ENCODE results near the gene CORO2B.
"Not testable (repeated sequence)": the region's sequence is repeated elsewhere in the genome, so short reads cannot be mapped to it uniquely, and the experiment has no call there.

Gene CORO2B

GRCh38 chr15:68679161-68679560, 100.4 kb downstream of the CORO2B start:
- DNase-seq = no peak

- peak in 1 of 2 donors; percentile 14 for DNase-seq
Observed at GRCh38 chr15:68679961-68680371, 101.2 kb downstream of the CORO2B start.

- DNase-seq = not testable (repeated sequence)
Observed at GRCh38 chr15:68680756-68681155, 102.0 kb downstream of the CORO2B start.

GRCh38 chr15:68681836-68682235, 103.0 kb downstream of the CORO2B start:
- no peak for DNase-seq

- no peak for DNase-seq
Observed at GRCh38 chr15:68682330-68682729, 103.5 kb downstream of the CORO2B start.

- no peak for DNase-seq
Observed at GRCh38 chr15:68683026-68683425, 104.2 kb downstream of the CORO2B start.

GRCh38 chr15:68683551-68683950, 104.8 kb downstream of the CORO2B start:
- no peak for DNase-seq

- no peak for DNase-seq
Observed at GRCh38 chr15:68684476-68684875, 105.7 kb downstream of the CORO2B start.

- DNase-seq = no peak
Observed at GRCh38 chr15:68687136-68687735, 108.4 kb downstream of the CORO2B start.

GRCh38 chr15:68691705-68692104, 112.9 kb downstream of the CORO2B start:
- no peak for DNase-seq

GRCh38 chr15:68693071-68693470, 114.3 kb downstream of the CORO2B start:
- DNase-seq = no peak

- DNase-seq = no peak
Observed at GRCh38 chr15:68694111-68694510, 115.3 kb downstream of the CORO2B start.

- DNase-seq = no peak
Observed at GRCh38 chr15:68695061-68695595, 116.3 kb downstream of the CORO2B start.

GRCh38 chr15:68696414-68697363, 117.9 kb downstream of the CORO2B start:
- no peak for DNase-seq

- DNase-seq = no peak
Observed at GRCh38 chr15:68697711-68698690, 119.2 kb downstream of the CORO2B start.

- DNase-seq = no peak
Observed at GRCh38 chr15:68698708-68699107, 119.9 kb downstream of the CORO2B start.

GRCh38 chr15:68699124-68699880, 120.5 kb downstream of the CORO2B start:
- DNase-seq = no peak

GRCh38 chr15:68699881-68700454, 121.2 kb downstream of the CORO2B start:
- no peak for DNase-seq

- DNase-seq = no peak
Observed at GRCh38 chr15:68700455-68701123, 121.8 kb downstream of the CORO2B start.

GRCh38 chr15:68701886-68702285, 123.1 kb downstream of the CORO2B start:
- no peak for DNase-seq

Data from inflammatory macrophage (primary cell).